Left kidney (tissue), 2 donors: ENCODE measurements around the gene FHIT. TPM values are rescaled to one million over a fixed set of nuclear protein-coding genes. Genes with fewer than 3 reads are reported as not detected.
"Not testable (repeated sequence)": the region's sequence is repeated elsewhere in the genome, so short reads cannot be mapped to it uniquely, and the experiment has no call there.

Source experiments
- DNase-seq: peaks from one replicate; pipeline ENCODE4 v3.0.0-alpha.2; 2013
- polyA plus RNA-seq: library from polyadenylated mRNA; unstranded; fragments of 120-200 nt; gene quantifications from one replicate; pipeline ENCODE4 v1.2.1, GENCODE V29; 2013; ENCODE audit not compliant: insufficient read length

The FHIT gene
- polyA plus RNA-seq, 1 donor = 25.0 TPM

DNA sequence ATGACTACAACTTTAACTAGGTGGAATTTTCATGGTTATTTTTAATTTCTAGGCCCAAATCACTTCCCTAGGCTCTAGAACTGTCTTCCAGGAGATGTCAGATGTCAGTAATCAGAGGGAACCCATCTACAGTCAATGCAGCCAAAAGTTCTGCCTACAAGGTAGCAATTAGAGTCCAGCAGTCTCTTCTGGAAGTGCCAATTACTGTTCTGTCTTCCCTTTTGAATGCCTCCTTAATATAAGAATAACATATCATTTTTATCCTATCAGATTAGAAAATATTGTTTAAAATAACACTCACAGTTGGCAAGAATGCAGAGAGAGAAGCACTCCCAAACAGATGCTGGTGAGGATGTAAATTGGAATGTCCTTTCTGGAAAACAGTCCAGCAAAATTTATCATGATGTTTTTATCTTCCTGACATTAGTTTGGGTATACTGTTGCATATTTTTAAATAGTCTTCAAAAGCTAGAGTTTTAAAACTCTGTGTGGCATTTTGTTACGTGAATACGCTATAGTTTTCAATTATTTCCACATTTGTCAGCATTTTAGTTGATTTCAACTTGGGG is 543.7 kb downstream of the FHIT start:
- DNase-seq = no peak

- no peak for DNase-seq
These were observed 547.1 kb downstream of the FHIT start for GRCh38 chr3:60703956-60704736.

GRCh38 chr3:60703008-60703407 is 548.2 kb downstream of the FHIT start:
- no peak for DNase-seq

GRCh38 chr3:60698117-60698516 is 553.1 kb downstream of the FHIT start:
- DNase-seq = no peak

DNA sequence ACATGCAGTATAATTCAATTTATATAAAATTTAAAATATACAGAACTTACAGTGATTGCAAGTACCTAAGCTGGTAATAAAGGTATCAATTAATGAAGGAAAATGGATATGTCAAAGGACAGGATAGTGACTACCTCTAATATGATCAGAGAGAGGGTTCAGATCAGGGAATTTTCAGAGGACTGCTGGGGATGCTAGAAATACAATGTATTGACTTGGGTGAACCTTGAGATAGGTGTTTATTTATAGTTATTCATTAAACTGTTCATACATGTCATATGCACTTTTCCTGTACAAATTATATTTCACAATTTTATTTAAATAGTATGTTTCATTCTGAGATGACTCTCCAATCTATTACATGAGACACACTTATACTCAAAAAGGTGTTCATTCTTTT is 554.1 kb downstream of the FHIT start:
- DNase-seq = no peak

DNA sequence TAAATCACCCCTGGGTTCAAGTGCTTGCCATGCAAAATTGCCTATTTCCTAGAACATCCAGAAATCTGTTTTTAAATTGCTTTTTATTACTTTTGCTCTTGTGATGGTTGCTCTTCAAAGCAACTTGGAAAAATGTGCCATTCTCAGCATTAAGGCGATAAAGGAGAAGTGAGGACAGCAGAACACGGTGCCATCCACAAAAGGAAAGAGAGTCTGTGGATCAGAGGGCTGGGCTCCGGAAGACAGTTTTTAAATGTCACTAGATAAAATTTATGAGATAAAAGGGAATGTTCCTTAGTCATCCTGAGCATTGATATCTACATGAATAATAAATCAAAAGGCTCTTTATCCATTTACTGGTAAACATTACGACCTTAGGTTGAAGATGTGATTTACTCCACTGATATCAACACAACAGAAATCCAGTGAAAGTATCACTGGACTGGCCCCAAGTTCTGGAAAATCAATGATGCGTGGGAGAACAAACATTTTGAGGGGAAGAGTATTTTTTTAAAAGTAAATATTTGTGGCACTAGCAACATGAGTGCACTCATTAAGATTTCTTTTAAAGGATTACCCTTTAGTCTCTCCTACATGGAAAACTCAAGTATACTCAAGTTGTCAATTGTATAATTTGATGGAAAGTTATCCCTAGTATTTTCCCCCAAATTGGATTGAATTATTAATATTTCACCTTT is 554.7 kb downstream of the FHIT start:
- no peak for DNase-seq

DNA sequence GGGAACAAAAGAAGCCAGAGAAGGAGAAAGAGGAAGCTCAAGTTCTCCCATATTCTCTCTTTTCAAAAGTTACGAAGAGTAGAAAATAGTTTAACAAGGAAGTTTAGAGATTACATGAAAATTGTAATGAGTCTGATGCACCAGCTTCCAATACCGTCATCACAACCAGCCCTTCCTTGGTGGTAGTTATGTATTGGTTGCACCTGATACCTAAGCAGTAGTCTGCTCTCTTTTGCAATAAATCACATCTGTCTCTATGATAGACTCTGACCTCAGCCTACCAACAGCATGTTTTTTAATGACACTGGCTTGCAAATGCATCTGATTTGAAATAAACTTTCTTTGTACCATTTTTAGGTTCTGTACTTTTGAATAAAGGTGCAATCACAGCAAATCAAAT is 575.8 kb downstream of the FHIT start:
- DNase-seq = no peak

GRCh38 chr3:60674870-60675269 is 576.4 kb downstream of the FHIT start:
- no peak for DNase-seq

DNA sequence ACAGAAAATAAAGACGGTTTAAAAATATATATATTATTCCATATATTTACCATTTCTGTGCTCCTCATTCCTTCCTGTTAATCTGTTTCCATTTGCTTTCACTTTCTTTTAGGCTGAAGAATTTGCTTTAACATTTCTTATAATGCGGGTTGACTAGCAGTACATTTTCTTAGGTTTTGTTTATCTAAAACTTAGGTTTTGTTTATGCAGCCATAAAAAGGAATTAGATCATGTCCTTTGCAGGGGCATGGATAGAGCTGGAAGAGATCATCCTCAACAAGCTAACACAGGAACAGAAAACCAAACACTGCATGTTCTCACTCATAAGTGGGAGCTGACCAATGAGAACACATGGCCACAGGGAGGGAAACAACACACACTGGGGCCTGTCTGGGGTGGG is 578.1 kb downstream of the FHIT start:
- no peak for DNase-seq

- DNase-seq = not testable (repeated sequence)
These were observed 578.9 kb downstream of the FHIT start for GRCh38 chr3:60672337-60672736.

- DNase-seq = no peak
These were observed 581.6 kb downstream of the FHIT start for GRCh38 chr3:60669636-60670035.

- DNase-seq = no peak
These were observed 591.2 kb downstream of the FHIT start for GRCh38 chr3:60660026-60660425.

- DNase-seq = no peak
These were observed 592.2 kb downstream of the FHIT start for GRCh38 chr3:60659098-60659497.

DNA sequence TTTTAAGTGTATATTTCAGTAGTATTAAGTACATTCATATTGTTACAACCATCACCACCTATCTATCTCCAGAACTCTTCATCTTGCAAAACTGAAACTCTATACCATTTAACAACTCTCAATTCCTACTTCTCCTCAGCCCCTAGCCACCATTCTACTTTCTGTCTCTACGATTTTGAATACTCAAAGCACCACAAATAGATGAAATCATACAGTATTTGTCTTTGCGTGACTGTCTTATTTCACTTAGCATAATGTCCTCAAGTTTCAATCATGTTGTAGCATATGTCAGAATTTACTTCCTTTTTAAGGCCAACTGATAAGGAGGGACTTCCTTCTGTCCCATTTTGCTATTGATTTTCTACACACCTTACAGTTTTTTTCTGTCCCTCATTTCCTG is 593.3 kb downstream of the FHIT start:
- no peak for DNase-seq

- no peak for DNase-seq
These were observed 598.4 kb downstream of the FHIT start for GRCh38 chr3:60652829-60653228.

- no peak for DNase-seq
These were observed 599.5 kb downstream of the FHIT start for GRCh38 chr3:60651799-60652198.

DNA sequence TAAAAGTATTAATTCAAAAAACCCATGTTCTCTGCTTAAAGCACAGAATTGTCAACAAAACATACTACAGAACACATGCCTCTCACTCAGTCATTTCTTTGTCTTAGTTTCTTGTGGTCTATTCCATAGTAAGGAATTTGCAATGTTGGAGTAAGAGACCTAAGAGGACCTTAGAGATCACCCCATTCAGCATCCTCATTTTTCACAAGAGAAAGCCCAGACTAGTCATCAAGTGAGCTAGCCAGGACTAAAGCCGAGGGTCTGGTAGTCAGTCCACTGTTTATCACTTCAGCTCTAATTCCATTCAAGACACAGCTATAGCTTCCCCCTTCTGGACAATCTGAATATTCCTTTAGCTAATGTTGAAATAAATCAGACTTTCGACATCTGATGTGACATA is 601.1 kb downstream of the FHIT start:
- DNase-seq = no peak

DNA sequence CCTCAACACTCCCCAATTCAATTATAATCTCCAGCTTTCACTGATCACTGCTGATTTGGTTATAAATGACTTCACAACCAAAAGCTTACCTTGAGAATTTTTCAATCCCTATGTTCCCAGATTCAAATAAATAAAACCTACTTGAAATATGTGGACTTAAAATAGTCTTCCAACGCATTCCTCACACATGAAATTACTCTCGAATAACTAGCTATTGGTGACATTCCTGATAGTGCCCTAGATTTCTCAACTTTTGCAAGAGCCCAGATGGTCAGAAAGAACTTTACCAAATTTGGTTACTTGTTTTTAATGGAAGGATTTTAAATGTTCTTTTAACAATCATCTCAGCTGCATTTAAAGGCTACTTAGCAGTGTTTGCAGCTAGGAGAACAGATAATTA is 605.5 kb downstream of the FHIT start:
- DNase-seq = no peak

DNA sequence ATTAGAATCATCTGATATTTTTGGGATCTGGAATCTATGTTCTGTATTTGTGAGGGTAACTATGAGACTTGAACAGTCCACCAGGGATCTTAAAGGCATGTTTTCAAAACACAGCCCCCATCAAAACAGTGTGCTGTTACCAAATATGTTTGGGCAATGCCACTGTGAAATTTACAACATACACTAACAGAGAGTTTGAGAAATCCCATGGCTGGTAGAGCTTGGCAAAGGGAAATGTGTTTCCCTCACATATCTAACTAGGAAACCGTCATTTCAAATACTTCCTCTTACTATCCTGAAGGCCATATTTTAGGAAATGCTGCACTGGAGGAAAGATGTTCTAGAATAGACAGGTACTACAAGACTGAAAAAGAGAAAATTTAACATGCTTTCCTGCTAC is 607.4 kb downstream of the FHIT start:
- DNase-seq = no peak

DNA sequence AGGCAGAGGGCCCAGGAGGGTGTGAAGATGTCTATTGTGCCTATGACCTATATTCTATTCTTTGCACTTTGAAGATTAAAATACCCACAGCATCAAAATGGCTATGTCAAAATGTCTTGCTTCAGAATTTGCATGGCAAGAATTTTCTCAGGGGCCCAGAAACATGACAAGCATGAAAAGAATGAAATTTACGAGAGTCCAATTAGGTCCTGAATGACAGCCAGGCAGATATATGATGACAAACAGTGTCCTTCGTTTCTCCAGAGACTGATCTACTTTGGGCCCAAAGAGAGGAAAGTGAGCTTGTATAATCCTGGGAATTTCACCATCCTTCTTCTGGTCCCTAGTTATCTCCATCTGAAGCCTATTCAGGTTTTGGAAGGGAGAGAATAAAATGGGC is 609.9 kb downstream of the FHIT start:
- no peak for DNase-seq

DNA sequence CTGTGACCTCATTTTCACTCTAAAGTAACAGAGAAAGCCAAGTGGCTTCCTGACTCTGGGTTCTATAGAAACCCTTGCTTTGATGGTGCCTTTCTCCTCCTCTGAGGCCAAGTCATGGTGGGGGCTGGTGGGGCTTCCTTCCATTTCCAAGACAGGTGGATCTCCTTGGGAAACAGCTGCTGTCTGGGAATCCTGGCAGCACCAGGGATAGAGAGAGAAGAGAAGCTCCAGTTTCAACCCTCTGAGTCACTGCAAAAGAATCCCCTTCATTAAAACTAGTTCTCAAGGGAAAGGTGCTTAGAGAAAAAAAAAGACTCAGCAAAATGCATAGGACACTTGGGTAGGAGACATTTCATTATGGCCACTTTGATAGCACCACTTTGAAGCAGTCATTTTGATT is 614.4 kb downstream of the FHIT start:
- DNase-seq = no peak

DNA sequence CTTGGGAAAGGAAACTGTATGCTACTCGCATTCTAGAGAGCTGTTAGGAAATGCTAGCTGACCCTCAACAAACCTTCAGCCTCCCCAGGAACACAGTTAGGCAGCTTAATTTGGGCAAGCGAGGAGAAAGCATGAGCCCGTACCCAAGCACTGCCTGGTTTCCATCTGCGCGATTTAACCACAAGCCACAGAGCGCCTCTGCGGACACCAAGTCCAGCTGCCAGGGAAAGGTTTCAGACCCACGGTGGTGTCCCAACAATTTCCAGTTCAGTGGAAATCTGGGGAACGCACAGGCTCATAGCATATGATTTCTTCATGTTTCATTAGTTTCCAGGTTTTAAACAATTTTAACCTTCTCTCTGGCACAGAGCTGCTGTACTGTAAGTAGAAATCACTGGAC is 617.6 kb downstream of the FHIT start:
- DNase-seq = no peak

DNA sequence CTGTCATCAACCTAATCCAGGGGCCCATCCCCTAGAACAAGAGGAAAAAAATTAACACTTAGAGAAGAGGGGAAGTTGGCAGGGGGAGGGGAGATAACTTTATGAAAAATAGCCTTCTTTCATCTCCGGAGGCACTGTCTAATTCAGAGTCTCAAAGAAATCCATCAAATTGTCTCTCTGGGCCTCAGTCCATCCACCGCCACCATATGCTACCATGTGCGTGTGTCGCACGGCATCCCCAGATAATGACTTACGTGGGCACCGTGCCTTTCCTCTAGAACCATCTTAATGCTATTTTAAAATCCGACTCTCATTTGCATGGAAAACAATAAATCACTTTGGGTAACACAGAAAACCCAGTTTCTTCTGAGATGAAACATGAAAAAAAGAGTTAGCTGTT is 619.7 kb downstream of the FHIT start:
- DNase-seq = no peak

GRCh38 chr3:60630953-60631352 is 620.3 kb downstream of the FHIT start:
- DNase-seq = peak; percentile 55
